Gastroesophageal sphincter (tissue), 4 donors: ENCODE data around the gene SBK1. TPM values are rescaled to one million over a fixed set of nuclear protein-coding genes. Genes with fewer than 3 reads are reported as not detected.

ENCODE experiments used
- ATAC-seq: fragments of 150-250 bp; one replicate; pipeline ENCODE4 v1.9.1; 2016; ENCODE audit warnings: mild to moderate bottlenecking, moderate library complexity
- H3K27ac ChIP-seq, 4 donors: fragments of 200-600 bp; sonication (generic) in 3 of 4; 1 replicate in 3 of 4; 2 replicates in 1 of 4; pipeline ENCODE4 v1.5.1; 2016 to 2019
- H3K27me3 ChIP-seq: fragments of 200-600 bp; sonication (generic); one replicate; pipeline ENCODE4 v1.5.1; 2019
- H3K36me3 ChIP-seq, 2 donors: fragments of 200-600 bp; sonication (generic); one replicate each; pipeline ENCODE4 v1.5.1; 2019; ENCODE audit warnings: control low read depth in 1 of 2
- H3K4me1 ChIP-seq, 3 donors: fragments of 200-600 bp; sonication (generic); 1 replicate in 2 of 3; 2 replicates in 1 of 3; pipeline ENCODE4 v1.5.1; 2016 to 2019; ENCODE audit warnings: control low read depth in 2 of 3
- H3K4me3 ChIP-seq, 2 donors: fragments of 200-600 bp; sonication (generic); one replicate each; pipeline ENCODE4 v1.5.1; 2019; ENCODE audit warnings: mild to moderate bottlenecking in 1 of 2, moderate library complexity in 1 of 2
- H3K9me3 ChIP-seq, 3 donors: fragments of 200-600 bp; sonication (generic); one replicate each; pipeline ENCODE4 v1.5.1; 2017 to 2019; ENCODE audit warnings: control low read depth in 2 of 3
- CTCF ChIP-seq, 4 experiments: fragments of 200-600 bp in 2 of 4; fragments of 450-650 bp in 2 of 4; sonication (generic) in 1 of 4; IDR thresholded peaks; one replicate each; pipeline ENCODE4 v1.5.1; 2017 to 2019; ENCODE audit warnings: antibody characterized with exemption in 4 of 4, mild to moderate bottlenecking in 2 of 4, moderate library complexity in 2 of 4
- EP300 ChIP-seq: sonication (generic); formaldehyde crosslinking; IDR thresholded peaks from one replicate; pipeline ENCODE4 v1.6.1; 2017; ENCODE audit warnings: antibody characterized with exemption, mild to moderate bottlenecking
- POLR2A ChIP-seq, 2 donors: fragments of 450-650 bp; IDR thresholded peaks; one replicate each; pipeline ENCODE4 v1.6.1; 2017; ENCODE audit warnings: antibody characterized with exemption in 2 of 2, mild to moderate bottlenecking in 2 of 2, moderate library complexity in 1 of 2
- POLR2AphosphoS5 ChIP-seq: sonication (generic); formaldehyde crosslinking; IDR thresholded peaks from one replicate; pipeline ENCODE4 v1.6.1; 2017; ENCODE audit warnings: antibody characterized with exemption
- WGBS, 2 donors: methylation state at CpG; one replicate each; pipeline ENCODE4 v1.1.5; 2018; ENCODE audit warnings: low coverage in 1 of 2; 5-methylcytosine and 5-hydroxymethylcytosine counted together
- total RNA-seq, 4 donors: library from RNA; depleted of rRNA; stranded (reverse); fragments of >200 nt; gene quantifications; one replicate each; pipeline ENCODE4 v1.1.0, GENCODE V29; 2016

Gene SBK1
- total RNA-seq, 4 donors from 2014 or later, result 0.16 TPM; not detected in 3

GRCh38 chr16:28263305-28263704, 29.0 kb upstream of the SBK1 start:
- H3K27me3 ChIP-seq, result peaks cover 31% of the 10 kb centered on the region
- H3K4me3 ChIP-seq, result no peak overlapping the region
- TF ChIP-seq POLR2AphosphoS5 (no peak), POLR2A (IDR thresholded peaks at IDR 0.05) (no peak), EP300 (no peak), CTCF (IDR thresholded peaks at IDR 0.05) (no peak)
- 50 to 68% methylated on average over 5 to 6 of the region's 7 CpGs for whole genome bisulfite sequencing, 2 donors
- no peaks in the 10 kb centered on the region for H3K36me3 ChIP-seq
- H3K4me1 ChIP-seq, result peaks cover 0 to 12% (median 7%) of the 10 kb centered on the region in 3 donors
- H3K27ac ChIP-seq, result no peak overlapping the region
- ATAC-seq, result no peak
- H3K9me3 ChIP-seq, result peaks cover 0 to 7% (median 0%) of the 10 kb centered on the region in 3 donors

- Histone ChIP-seq H3K4me3 (no peak overlapping the region), H3K27ac (no peak overlapping the region), H3K9me3 (peaks cover 0 to 7% (median 0%) of the 10 kb centered on the region in 3 donors), H3K27me3 (peaks cover 19% of the 10 kb centered on the region), H3K4me1 (no peaks in the 10 kb centered on the region), H3K36me3 (no peaks in the 10 kb centered on the region)
- ATAC-seq, result peak; percentile 74
- 45 to 53% methylated on average over 10 to 14 of the region's 14 CpGs for WGBS, 2 donors
- TF ChIP-seq POLR2AphosphoS5, result no peak
- TF ChIP-seq EP300, result no peak
- no peak for TF ChIP-seq CTCF (IDR thresholded peaks at IDR 0.05)
- TF ChIP-seq POLR2A (IDR thresholded peaks at IDR 0.05), result no peak
Measured at GRCh38 chr16:28264656-28265055, 27.7 kb upstream of the SBK1 start.

- WGBS, 2 donors, result 86 to 96% methylated on average over 5 of the region's 5 CpGs
Measured at GRCh38 chr16:28265822-28266221, 26.5 kb upstream of the SBK1 start.

GRCh38 chr16:28267356-28267755, 25.0 kb upstream of the SBK1 start:
- no peak for TF ChIP-seq CTCF (IDR thresholded peaks at IDR 0.05)
- TF ChIP-seq EP300, result no peak
- no peak for TF ChIP-seq POLR2AphosphoS5
- no peak for TF ChIP-seq POLR2A (IDR thresholded peaks at IDR 0.05)
- WGBS, 2 donors, result 18 to 50% methylated on average over 1 to 2 of the region's 2 CpGs
- no peak for ATAC-seq

More at GRCh38 chr16:28265822-28266221, 26.5 kb upstream of the SBK1 start:
- Histone ChIP-seq H3K27me3 (peaks cover 9% of the 10 kb centered on the region), H3K27ac (no peak overlapping the region), H3K36me3 (no peaks in the 10 kb centered on the region), H3K9me3 (peaks cover 0 to 7% (median 0%) of the 10 kb centered on the region in 3 donors), H3K4me3 (no peak overlapping the region), H3K4me1 (no peaks in the 10 kb centered on the region)
- TF ChIP-seq CTCF (IDR thresholded peaks at IDR 0.05), result no peak
- no peak for TF ChIP-seq POLR2A (IDR thresholded peaks at IDR 0.05)
- no peak for TF ChIP-seq EP300
- no peak for TF ChIP-seq POLR2AphosphoS5
- no peak for ATAC-seq

GRCh38 chr16:28273511-28273910, 18.8 kb upstream of the SBK1 start:
- peaks cover 58% of the 10 kb centered on the region for H3K27me3 ChIP-seq
- no peak for ATAC-seq
- peaks cover 0 to 12% (median 6%) of the 10 kb centered on the region in 3 donors for H3K4me1 ChIP-seq
- H3K9me3 ChIP-seq, result peaks cover 0 to 7% (median 0%) of the 10 kb centered on the region in 3 donors
- H3K27ac ChIP-seq, result no peak overlapping the region
- H3K4me3 ChIP-seq, result no peak overlapping the region
- TF ChIP-seq POLR2A (IDR thresholded peaks at IDR 0.05) (no peak), POLR2AphosphoS5 (no peak), CTCF (IDR thresholded peaks at IDR 0.05) (no peak), EP300 (no peak)
- WGBS, 2 donors, result 56 to 78% methylated on average over 3 to 4 of the region's 4 CpGs
- no peaks in the 10 kb centered on the region for H3K36me3 ChIP-seq

More at GRCh38 chr16:28267356-28267755, 25.0 kb upstream of the SBK1 start:
- Histone ChIP-seq H3K27ac (no peak overlapping the region), H3K36me3 (no peaks in the 10 kb centered on the region), H3K9me3 (peaks cover 0 to 11% (median 0%) of the 10 kb centered on the region in 3 donors), H3K4me1 (no peaks in the 10 kb centered on the region), H3K4me3 (no peak overlapping the region), H3K27me3 (peaks cover 9% of the 10 kb centered on the region)
